ENCODE measurements around the gene MAPK9. TPM values are rescaled to one million over a fixed set of nuclear protein-coding genes. Genes with fewer than 3 reads are reported as not detected.

The MAPK9 gene
- total RNA-seq, 2 experiments from 2014 or later: 19.9 to 42.1 TPM

DNA sequence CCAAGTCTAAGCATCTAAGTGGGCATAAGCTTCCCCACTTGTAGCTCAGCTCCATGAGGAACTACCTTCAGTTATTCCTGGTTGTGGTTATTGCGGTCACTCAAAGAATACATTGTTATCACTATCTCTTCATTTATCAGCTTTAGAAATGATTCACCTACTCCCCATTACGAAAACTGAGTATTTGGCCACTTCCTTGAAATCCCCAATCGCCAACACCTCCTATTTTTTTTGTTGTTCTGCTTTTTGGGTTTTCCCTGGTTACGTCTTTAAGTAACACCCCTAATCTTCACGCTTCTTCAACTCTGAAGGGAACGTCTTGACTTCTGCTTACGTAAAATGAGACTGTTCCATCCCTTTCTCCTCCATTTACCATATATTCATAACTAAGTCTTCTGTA, 20.7 kb downstream of the MAPK9 start:
- Histone ChIP-seq H2AFZ (ENCODE audit: low read length) (no peak overlapping the region), H3K36me3 (ENCODE audit: insufficient read depth, low read length) (peaks cover 93% of the 10 kb centered on the region), H3K9me2 (ENCODE audit: insufficient read depth, low read length) (no peaks in the 10 kb centered on the region), H4K20me1 (ENCODE audit: insufficient read depth, low read length) (no peaks in the 10 kb centered on the region), H3K4me1 (ENCODE audit: insufficient read depth, low read length, poor library complexity, severe bottlenecking) (no peaks in the 10 kb centered on the region), H3K4me2 (ENCODE audit: low read length) (no peak overlapping the region), H3K79me2 (ENCODE audit: insufficient read depth, low read depth, low read length) (no peaks in the 10 kb centered on the region; the same call in 1 of the 2 replicates), H3K27ac (ENCODE audit: low read depth, low read length, poor library complexity, severe bottlenecking) (no peak overlapping the region), H3K9me3 (ENCODE audit: low read length) (peaks cover 24% of the 10 kb centered on the region; the same call in 1 of the 2 replicates), H3K4me3 (ENCODE audit: low read depth, low read length, poor library complexity, severe bottlenecking) (no peak overlapping the region)
- BruUV-seq (replicated peaks): no TSS peak
- ChIA-PET CTCF (ENCODE audit: unreplicated experiment) (no interaction called here), POLR2A (no interaction called here)
- TF ChIP-seq EZH2phosphoT487 (IDR thresholded peaks at IDR 0.05; ENCODE audit: borderline replicate concordance, low read depth, low read length): no peak
- TF ChIP-seq CTCF (conservative IDR thresholded peaks at IDR 0.05; ENCODE audit: low read length): no peak
- intact Hi-C loops (cut with micrococcal nuclease; ENCODE audit: unreplicated experiment): no loop called here
- DNase-seq (ENCODE audit: low spot score): no peak

- Histone ChIP-seq H3K36me3 (ENCODE audit: insufficient read depth, low read length) (peaks cover 89% of the 10 kb centered on the region), H3K27ac (ENCODE audit: low read depth, low read length, poor library complexity, severe bottlenecking) (no peak overlapping the region)
- CTCF ChIA-PET (ENCODE audit: unreplicated experiment): no interaction called here
Measured at GRCh38 chr5:180259260-180259611, 32.6 kb downstream of the MAPK9 start.

More at GRCh38 chr5:180259260-180259611, 32.6 kb downstream of the MAPK9 start:
- H3K4me1 ChIP-seq (ENCODE audit: insufficient read depth, low read length, poor library complexity, severe bottlenecking): no peaks in the 10 kb centered on the region
- TF ChIP-seq EZH2phosphoT487 (IDR thresholded peaks at IDR 0.05; ENCODE audit: borderline replicate concordance, low read depth, low read length): no peak
- TF ChIP-seq CTCF (conservative IDR thresholded peaks at IDR 0.05; ENCODE audit: low read length): no peak
- BruUV-seq (replicated peaks): no TSS peak
- no peaks in the 10 kb centered on the region for H4K20me1 ChIP-seq (ENCODE audit: insufficient read depth, low read length)
- no peaks in the 10 kb centered on the region for H3K9me2 ChIP-seq (ENCODE audit: insufficient read depth, low read length)
- DNase-seq (ENCODE audit: low spot score): no peak
- H3K9me3 ChIP-seq (ENCODE audit: low read length): peaks cover 82% of the 10 kb centered on the region
- H3K4me3 ChIP-seq (ENCODE audit: low read depth, low read length, poor library complexity, severe bottlenecking): no peak overlapping the region
- no peaks in the 10 kb centered on the region for H3K79me2 ChIP-seq (ENCODE audit: insufficient read depth, low read depth, low read length)
- no peak overlapping the region for H3K4me2 ChIP-seq (ENCODE audit: low read length)
- intact Hi-C loops (cut with micrococcal nuclease; ENCODE audit: unreplicated experiment): no loop called here
- POLR2A ChIA-PET: no interaction called here
- H2AFZ ChIP-seq (ENCODE audit: low read length): no peak overlapping the region

All from OCI-LY7 (cell line).